LNCaP clone FGC (cell line): ENCODE results near the gene FXYD6.

Experiments
- DNase-seq: peaks from one replicate; pipeline ENCODE4 v3.0.0-alpha.2; 2011; ENCODE audit warnings: low read depth
- H3K4me3 ChIP-seq: 2 replicates; pipeline ENCODE4 v1.5.1; 2011; ENCODE audit warnings: mild to moderate bottlenecking, low read depth, low read length, control low read depth
- TF ChIP-seq, protein P1 (sequence below): IDR thresholded peaks from 2 replicates; pipeline ENCODE4 v1.5.1; 2012; ENCODE audit warnings: mild to moderate bottlenecking; ENCODE audit not compliant: control insufficient read depth, insufficient read depth; ENCODE audit errors: extremely low read depth

The FXYD6 gene

DNA sequence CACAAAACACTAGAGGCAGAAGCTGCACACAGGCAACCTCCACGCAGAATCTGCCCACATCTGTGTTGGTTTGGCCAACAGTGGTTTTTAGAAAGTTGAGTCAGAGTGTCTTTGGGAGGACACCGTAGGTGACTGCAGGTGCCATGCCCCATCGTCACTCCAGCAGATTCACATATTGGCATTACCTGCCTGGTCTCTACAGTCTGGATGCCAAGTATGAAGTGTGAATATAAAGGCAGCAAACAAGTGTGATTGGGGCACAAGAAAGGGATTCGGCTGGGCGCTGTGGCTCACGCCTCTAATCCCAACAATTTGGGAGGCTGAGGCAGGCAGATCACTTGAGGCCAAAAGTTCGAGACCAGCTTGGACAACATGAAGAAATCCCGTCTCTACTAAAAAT lies 40.9 kb downstream of the FXYD6 start:
- no peak for DNase-seq
- TF ChIP-seq, protein P1, sequence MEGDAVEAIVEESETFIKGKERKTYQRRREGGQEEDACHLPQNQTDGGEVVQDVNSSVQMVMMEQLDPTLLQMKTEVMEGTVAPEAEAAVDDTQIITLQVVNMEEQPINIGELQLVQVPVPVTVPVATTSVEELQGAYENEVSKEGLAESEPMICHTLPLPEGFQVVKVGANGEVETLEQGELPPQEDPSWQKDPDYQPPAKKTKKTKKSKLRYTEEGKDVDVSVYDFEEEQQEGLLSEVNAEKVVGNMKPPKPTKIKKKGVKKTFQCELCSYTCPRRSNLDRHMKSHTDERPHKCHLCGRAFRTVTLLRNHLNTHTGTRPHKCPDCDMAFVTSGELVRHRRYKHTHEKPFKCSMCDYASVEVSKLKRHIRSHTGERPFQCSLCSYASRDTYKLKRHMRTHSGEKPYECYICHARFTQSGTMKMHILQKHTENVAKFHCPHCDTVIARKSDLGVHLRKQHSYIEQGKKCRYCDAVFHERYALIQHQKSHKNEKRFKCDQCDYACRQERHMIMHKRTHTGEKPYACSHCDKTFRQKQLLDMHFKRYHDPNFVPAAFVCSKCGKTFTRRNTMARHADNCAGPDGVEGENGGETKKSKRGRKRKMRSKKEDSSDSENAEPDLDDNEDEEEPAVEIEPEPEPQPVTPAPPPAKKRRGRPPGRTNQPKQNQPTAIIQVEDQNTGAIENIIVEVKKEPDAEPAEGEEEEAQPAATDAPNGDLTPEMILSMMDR = no peak
- no peak overlapping the region for H3K4me3 ChIP-seq

DNA sequence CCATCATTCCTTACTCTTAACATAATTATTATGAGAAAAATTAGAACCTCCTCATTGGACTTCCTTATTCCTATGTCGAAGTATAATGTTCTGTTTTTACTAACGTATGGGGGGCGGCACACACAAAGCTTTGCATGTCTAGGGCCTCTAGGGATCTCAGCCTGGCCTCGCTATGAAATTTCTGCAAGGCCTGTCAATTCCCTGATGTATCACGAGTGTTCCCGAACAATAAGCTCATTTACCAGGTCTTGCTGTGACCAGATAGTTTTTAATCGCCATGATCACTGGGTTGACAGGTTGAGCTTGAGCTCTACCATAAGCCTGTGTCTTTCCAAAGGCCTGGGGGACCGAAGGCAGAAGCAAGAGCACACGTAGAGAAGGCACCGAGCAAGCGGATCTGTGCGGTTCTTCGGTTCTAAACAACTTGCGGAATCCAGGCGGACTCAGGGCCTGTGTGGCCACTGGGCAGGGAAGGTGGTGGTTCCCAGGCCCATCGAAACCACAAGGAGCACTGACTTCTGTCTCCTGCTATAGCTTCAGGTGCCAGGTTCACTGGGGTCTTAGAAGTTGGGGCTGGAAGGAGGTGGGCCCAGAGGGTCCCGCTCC lies 41.5 kb downstream of the FXYD6 start:
- TF ChIP-seq, protein P1 = no peak
- H3K4me3 ChIP-seq = no peak overlapping the region
- DNase-seq = no peak

DNA sequence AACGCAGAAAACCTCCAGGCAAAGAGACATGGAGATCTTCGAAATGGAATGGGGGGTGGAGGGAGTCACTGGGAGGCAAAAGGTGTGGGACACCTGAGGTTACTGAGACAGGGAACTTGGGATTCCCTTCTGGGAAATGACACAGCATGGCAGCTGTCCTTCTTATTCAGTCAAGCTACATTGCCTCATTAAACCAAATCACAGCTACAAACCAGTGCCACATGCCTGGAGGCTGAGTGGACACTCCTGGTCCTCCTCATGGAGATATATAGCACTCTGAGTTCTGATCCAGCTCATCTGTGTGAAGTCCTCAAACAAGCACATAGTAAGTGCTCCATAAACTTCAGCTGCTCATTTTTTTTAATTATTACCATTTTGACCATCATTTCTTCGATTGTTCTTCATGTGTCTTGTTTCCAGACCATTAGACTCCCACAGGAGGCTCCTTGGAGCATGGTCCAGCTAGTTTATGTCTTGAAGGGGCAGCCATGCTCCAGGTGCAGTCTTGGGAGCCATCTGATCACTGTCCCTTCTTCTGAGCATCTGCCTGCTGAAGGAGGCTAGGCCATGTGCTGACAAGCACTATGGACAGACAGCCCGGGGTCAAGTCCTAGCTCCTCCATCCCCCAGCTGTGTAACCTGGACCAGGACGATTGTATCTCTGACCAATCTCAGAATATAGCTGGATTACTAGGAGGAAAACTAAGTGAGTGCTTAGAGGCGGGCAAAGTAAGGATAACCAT lies 42.2 kb downstream of the FXYD6 start:
- H3K4me3 ChIP-seq = no peak overlapping the region
- no peak for DNase-seq
- TF ChIP-seq, protein P1 = no peak

DNA sequence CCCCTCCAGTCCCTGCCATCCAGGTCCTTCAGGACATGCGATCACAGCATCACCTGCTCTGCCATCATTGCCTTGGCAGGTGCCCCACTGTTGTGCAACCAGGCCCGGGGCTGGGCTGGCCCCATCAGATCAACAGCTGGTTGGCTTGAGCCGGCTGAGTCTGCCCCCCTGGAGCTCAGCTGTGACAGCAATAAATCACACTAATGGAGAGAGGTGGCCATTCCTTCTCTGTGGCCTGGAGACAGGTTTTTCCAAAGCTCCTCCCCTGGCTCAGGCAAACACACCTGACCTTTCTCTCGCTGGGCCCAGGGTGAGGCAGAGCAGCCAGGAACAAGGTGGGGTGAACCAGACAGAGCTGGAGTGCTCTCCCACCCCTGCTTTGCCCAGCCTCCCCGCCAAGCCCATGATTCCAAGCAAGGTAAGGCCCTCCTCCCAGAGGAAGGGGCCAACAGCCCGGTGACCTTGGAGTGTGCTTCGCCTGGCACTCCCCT lies 43.0 kb downstream of the FXYD6 start:
- TF ChIP-seq, protein P1 = no peak
- no peak overlapping the region for H3K4me3 ChIP-seq
- DNase-seq = peak; percentile 42

DNA sequence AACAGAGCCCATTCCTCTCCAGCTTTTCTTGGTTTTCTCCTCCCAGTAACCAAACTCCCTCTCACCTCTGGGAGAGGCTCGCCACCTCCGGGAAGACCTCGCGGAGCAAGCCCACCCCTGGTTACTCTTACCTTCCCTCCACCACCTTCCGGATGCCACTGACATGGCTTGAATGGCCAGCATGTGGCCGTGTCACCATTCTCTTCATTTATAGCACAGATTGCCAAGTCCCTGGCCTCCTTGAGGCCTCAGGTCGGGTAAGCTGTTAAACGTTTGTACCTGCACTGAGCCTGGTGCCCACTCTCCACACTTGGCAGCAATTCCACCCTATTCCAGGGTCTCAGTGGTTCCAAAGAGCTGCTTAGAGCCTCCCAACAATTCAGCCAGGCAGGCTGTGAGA lies 43.9 kb downstream of the FXYD6 start:
- H3K4me3 ChIP-seq = no peak overlapping the region
- TF ChIP-seq, protein P1 = no peak
- DNase-seq = no peak

DNA sequence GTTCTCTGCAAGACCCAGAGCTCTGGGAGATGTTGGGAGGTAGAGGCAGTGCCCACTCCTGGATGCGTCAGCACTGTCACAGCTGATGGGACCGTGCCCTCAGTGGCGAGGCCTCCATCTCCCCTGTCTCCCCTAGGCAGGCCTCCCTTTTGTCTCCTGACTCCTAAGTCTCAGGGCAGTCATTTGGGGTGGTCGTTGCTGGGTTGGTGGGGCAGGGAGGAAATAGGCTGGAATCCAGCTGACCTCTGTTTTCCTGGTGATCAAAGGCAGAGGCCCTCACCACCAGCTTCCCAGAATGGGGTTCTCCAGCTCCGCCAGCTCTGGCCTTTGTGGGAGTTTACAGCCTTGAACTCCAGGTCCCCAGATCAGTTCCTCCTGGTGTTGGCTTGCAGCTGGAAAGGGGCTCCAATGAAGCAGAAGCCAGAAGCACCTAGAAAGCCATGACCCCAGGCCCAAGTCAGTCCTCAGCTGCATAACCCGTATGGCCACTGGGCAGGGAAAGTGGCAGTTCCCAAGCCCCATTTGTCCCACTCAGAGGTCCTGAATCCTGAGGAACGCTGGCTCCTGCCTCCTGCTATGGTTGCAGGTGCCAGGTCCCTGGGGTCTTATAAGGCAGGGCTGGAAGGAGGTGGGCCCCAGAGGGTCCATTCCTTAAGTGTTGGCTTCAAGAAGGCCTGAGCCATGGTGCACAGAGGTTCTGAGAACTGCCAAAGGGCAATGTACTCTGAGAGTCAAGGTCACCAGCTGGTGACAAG lies 44.6 kb downstream of the FXYD6 start:
- TF ChIP-seq, protein P1 = no peak
- no peak for DNase-seq
- no peak overlapping the region for H3K4me3 ChIP-seq
